ENCODE results near the gene PCDH9.

PCDH9 gene

DNA sequence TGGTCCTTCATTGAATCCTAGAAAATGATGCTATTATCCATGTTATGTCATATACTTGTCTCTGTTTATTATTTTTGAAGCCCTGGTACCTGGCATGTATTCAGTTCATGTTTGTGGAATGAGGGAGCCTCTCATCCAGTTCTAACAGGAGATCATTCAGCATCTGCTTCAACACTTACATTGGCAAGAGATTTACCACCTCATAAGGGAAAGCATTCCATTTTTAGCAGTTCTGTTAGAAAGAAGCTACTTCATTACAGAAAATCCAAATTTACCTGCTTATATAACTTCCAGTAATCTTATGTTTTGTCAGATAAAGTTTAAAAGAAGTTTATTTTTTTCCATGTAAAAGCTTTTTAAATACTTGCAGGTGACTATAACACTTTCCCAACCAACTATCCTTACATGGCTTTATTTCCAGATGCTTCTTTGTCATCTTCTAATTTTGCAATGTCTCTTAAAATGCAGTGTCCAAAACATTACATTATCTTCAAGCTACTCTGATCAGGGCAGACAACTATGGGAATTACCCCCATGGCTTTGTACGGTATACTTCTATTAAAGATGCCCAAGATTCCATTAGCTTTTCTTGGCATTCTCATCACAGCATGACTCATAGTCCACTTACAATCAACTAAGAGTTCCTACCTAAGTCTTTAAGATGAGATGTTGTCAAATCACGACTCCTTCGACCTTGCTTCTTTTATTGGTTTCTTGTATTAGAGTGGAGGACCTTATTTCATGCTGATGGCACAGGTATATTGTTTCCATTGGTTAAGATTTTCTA lies 262.1 kb downstream of the PCDH9 start:
- DNase-seq = no peak

DNA sequence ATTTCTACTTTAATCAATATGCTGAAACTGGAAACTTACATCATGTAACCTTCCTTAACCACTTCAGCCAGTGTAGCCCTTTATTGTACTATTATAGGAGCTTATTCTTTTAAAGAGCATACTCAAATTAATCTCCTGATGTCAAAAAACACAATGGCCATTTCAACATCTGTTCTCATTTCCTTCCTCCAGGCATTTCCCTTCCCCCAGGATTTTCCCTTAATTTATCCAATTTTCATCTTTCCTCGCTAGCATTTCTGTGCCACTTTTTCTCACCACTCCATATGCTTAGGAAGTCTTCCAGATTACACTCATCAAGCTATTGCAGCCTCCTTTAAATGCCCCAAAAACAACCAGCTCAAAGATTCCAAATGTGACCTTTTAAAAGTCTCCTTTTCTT lies 265.0 kb downstream of the PCDH9 start:
- no peak for DNase-seq

DNA sequence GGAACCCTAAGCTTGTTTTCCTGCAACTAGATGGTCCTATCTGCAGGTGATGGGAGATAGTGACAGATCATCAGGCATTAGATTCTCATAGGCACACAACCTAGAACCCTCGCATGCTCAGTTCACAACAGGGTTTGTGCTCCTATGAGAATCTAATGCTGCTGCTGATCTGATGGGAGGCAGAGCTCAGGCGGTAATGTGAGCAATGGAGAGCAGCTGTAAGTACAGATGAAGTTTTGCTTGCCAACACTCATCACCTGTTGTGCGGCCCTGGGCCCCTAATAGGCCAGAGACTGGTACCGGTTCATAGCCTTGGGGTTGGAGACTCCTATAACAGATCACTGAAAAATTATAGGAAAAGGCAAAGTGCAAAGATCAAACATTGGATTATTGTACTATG lies 267.2 kb downstream of the PCDH9 start:
- no peak for DNase-seq

DNA sequence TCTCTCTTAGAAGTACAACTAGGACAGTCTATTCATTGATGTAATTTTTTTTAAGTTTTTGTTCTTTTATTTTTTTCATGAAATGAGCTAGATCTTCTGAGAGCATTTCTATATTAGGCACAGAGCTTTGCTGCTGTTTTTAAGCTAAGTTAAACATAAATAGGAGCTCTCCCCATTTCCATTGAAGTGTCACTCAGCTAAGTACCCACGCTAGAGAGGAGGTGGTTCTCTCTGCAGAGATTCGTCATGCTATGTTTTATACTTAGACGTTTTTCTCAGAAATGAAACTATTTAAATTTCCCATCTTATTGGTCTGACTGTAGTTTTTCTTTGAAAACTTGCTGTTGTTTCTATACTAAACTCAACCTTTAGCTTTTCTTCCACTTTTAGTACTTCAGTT lies 271.5 kb downstream of the PCDH9 start:
- DNase-seq = no peak

DNA sequence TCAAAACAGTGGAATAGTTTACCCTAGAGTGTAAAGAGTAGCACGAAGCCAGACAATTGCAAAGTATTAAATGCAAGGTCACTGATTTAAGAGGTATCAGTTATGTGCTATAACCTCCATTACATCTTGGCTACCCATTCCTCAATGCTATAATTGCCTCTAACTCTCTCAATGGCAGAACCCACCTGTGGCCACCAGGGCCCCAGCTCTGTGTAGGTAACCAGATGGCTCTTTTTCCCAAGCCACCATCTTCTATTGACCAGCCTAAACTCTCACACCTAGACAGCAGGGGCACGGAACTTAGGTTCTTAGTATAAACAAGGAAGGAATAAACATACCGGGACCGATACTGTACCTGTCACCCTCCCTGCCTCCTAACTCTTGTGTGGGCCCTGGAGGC lies 277.6 kb downstream of the PCDH9 start:
- no peak for DNase-seq

DNA sequence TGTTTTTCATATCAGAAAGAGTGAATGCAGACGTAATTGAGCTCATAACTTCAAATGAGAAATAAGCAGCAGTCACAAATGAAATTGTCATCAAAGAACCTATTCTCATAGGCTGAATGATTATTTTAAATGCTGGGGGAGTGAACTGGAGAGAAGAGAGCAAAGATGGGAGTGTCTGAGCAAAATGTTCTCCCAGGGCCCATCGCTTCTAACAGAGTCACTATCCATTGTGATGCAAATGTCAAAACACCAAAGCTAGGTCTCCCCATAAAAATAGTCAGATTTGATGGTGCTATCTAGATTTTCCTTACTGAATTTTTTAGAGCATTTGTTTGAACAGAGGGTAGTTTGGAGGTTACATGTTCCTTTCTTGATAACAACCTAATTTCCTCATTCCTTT lies 278.7 kb downstream of the PCDH9 start:
- DNase-seq = no peak

DNA sequence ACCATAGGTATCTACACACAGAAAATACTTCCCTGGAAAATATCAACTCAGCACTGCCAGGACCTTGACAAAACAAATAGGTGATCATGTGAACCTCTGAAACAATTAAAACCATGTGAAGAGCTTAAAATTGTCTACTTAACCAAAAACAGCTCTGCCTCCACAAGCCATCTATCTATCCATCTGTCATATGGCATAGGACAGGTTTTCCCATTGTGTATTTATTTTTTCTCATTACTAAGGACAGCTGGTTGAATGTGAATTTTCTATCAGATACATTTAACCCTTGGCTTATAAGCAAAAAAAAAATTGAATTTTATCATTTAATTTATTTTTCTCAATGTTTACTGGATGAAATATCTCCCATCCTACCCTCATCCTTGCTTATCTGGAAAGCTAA lies 279.5 kb downstream of the PCDH9 start:
- DNase-seq = no peak

DNA sequence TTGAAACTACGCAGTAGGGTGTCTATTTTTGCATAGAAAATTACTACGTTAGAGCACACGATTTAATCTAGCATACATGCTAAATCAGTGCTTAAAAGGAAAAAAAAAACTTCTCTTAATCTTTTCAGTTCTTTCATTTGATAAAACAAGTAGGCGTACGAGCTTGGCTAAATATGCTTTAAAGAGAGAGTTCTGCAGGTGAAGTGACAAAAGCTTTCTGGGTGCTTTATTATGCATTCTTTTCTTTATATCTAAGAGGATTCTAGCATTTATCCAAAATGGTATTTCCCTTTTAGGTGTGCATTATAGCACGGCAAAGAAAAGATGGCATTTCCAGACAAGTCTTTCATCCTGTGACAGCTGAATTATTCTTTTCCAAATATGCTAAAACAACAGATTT lies 281.2 kb downstream of the PCDH9 start:
- DNase-seq = no peak

DNA sequence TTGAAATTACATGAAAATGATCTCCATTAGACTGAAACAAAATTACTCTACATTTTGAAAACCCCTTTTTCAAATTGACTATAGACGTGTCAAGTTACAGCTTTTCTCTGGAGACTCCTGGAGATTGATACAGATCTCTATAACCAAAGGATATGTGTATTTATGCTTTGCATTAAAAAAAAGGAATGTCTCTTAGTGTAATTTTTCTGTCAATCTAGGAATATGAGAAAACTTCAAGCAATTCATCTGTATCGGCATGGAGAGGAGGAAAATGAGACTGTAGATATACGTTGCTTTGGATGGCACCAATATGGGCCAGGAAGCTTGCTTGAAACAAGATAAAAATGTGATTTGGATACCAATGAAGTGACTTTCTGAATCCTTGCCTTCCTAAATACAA lies 286.6 kb downstream of the PCDH9 start:
- no peak for DNase-seq

DNA sequence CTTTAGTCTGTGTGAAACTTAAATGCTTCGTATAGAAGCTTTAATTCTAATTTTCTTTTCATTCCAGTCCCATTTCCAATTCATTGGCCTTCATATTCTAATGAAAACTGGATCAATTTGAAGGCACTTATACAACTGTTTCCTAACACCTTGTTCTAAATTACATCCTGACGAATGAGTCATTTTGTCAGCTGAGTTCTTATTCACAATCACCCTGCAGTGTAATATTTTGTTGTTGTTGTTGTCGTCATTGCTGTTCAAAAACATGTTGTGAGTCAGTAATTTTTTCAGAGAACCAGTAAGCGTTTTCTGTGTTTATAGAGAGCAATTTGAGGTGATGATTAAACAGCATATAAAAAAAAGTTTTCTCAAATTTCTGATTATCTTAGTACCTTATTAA lies 290.0 kb downstream of the PCDH9 start:
- DNase-seq = no peak

DNA sequence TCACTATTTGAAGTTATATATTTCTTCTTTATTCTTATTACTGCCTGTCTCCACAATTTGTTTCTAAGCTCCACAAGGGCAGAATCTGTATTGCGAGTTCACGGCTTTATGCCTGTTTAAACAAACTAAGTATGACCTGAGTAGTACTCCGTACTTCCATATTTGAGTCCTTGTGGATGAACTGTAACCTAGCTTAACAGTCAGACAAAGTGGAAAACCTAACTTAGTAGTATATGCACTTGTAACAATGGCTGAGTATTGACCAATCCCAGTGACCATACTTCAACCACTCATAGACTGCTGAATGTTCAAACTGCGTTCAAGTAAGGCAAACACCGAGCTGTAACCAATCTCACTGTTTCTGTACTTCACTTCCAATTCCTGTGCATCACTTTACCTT lies 292.7 kb downstream of the PCDH9 start:
- DNase-seq = no peak

DNA sequence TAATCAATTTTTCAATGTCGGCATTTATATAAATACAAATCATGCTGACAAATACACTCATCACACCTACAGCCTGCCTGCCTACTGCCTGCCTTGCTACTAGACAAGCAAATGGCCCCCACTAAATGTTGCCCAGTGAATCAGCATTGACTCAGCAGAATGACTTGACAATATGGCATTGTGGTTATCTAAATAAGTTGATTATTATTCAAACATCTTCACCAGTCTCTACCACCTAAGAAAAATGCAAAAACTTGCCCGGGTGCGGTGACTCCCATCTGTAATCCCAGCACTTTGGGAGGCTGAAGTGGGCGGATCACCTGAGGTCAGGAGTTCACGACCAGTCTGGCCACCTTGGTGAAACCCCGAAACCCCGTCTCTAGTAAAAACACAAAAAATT lies 296.1 kb downstream of the PCDH9 start:
- DNase-seq = no peak

DNA sequence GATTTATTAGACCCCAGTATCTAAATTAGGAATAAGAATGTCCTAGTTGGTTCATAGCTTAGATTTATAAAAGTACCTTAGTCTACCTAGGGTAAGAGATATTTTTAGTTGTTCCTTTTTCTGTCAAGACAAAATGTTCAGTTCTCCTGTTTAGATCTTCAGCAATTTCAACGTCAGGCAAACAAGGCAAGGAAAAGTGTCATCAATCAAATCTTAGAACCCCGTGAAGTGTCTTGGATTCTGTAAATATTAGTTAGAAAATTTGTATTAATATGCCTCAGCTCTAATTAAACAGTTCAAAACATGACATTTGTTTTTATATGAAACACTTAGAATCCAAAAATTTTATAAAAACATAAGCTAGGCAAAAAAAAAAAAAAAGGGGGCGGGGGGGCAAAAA lies 296.6 kb downstream of the PCDH9 start:
- DNase-seq = no peak

DNA sequence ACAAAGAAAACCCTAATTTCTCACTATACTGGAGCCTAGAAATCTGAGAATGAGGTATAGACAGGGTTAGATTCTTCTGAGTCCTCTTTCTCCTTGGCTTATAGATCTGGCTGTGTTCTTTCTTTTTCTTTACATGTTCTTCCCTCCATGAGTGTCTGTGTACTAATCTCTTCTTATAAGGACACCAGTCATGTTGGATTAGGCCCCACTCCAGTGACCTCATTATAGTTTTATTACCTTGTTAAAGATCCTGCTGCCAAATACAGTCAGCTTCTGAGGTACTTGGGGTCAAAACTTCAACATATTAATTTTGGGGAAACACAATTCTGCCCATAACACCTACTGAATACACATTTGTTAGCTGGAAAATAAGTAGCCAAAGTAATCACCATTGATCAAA lies 302.6 kb downstream of the PCDH9 start:
- DNase-seq = no peak

DNA sequence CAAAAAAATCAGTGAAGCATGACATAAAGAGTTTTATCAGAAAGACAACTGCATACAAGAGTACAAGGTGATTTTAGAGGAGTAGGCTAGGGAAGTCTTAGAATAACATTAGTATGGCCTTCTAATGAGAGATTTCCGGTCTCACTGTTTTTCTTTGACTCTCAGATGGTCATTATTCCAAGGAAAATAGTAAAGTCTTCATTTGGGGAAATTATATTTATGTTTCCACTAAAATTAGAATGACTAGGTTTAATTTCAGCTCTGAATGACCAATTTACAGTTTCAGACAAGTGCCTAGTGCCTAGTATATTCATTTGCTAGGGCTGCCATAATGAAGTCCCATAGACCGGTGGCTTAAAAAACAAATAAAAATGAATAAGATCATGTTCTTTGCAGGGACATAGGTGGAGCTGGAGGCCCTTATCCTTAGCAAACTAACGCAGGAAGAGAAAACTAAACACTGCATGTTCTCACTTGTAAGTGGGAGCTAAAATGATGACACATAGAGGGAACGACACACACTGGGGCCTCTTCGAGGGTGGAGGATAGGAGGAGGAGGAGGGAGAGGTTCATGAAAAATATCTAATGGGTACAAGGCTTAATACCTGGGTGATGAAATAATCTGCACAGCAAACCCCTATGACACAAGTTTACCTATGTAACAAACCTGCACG lies 303.1 kb downstream of the PCDH9 start:
- no peak for DNase-seq

DNA sequence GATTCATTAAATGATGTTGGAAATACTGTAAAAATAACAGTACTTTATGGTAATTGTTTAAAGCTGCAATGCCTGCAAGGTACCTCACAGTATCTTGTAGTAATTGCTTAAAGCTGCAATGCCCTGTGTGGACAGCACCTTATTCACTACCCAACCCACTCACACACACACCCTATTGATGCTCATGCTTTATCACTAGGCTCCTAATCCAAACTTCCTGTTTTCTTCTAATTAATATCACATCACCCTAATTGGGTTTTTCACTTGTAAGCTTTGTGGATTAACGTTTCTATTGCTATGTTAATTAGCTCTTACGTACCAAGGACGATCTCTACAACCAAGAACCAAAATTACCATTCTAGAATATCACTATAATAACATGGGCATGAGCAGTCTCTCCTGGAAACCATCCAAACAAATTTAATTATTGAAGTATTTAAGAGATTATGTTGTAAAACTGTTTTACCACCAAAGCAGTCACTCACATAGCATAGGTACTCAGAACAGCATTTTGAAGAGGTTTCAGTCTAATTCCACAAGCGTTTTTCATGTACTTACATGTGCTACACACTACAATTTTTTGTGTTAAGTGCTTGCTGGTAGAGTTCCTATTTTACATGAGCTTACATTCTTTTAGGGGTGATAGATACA lies 303.8 kb downstream of the PCDH9 start:
- no peak for DNase-seq

DNA sequence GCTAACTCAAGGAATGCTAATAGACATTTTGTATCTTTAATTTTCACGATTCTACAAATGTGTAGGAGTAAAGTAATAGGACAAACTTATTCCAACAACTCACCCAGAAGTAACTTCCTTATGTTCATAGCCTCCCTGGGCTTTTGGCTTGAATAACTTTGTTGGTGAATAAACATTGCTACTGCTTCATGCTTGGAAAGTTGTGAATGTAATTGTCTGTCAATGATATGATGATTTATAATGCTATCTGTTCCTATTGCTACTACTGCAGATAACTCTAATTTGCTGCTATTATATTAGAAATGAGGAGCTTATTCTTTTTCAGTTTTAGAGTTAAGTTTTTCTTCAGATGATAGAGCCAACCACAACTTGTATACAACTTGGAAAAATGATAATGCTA lies 307.7 kb downstream of the PCDH9 start:
- DNase-seq = no peak

DNA sequence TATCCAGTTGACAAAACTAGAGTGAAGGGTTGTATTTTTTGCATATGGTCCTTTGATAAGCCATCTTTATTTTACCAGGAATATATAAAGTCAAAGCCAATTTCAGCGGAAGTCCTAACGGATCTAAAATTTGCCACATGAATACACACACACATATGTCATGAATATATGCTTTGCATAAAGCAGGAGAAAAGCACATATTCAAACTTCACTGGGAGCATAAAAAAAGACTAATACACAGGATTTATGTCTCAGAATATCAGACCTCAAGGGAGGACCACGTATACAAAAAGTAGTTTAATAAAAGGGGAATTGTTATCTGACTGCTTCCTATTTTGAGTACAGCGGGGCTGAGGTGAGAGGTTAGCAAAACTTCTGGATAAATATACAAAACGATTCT lies 308.7 kb downstream of the PCDH9 start:
- no peak for DNase-seq

DNA sequence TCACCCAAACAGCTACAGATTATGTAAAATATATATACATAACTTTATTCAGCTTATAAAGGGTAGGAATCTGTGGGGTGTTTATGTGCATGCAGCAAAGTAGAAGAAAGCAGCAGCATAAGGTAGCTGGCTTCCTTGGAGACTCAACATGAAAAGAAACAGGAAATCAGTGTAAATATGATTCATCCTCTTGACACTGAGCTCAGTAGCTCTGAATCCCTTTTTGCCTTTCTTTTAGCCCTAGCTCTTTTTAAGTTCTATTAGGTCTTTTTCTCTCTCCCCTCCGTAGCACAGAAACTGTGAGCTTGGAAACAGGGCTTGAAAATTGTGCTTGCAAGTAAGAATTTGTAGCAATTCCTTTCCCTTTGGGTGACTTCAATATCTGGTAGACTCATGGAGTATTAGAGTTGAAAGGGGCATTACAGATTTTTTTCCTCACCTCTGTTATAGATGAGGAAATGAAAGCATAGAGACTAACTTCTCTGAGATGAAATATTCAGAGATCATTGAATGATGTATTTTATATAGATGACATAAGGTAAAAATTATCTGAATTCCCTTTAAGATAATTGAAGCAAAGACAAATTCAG lies 314.4 kb downstream of the PCDH9 start:
- DNase-seq = peak; percentile 36 to 37

DNA sequence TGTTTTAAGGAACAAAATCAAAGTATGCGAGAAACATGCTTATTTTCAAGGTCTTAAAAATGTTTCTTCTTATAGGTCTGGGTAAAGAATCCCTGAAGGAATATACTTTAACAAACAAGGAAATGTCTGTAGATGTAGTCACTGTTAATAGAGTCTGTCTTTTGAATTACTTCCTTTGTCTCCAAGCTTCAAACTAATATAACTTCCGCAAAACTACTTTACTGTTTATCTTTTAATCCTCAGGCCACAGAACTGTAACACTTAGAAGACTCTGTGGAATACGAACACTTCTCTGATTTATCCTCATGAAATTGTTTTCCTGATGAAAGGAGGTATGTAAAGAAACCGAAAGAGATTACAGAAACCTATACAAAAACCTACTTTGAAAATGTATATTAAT lies 316.0 kb downstream of the PCDH9 start:
- DNase-seq = peak; percentile 48 to 65

DNA sequence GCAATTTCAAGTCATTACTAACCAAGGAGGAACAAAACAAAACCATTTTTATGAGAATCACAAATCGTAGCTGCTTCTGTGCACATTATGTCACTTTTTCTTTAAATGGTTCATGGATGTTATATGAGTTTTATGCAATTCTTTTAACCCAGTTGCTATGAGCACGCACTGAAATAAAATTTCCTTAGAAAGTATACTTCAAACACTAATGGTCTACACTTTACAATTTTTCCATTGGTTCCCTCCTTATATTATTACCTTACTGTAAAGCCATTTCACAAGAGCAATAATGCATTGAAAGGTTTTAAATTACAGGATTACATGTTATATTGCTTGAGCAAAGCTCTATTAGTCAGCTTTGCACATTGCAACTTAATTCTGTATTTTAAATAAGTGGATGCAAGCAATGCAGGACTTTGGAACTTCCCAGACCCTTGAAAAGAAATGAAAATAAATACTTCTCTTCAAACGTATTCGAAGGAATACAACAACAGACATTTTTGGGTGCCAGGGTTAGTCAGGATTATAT lies 318.7 kb downstream of the PCDH9 start:
- DNase-seq = no peak

DNA sequence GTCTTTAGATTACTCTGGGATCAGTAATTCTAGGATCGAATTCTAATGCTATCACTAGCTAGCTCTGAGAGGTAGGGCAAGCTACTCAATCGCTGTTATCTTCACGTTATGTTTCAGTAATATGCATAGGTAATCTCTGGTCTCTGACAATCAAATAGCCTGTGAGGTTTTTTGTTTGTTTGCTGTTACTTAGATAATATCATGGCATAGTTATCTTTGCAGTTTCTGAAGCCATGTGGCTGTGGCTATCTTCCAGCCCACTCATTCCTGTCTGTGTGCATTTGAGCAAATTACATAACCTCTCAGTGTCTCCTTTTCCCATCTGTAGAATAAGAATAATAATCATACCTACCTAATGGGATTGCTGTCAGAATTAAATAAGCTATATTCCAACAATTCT lies 330.2 kb downstream of the PCDH9 start:
- DNase-seq = no peak

DNA sequence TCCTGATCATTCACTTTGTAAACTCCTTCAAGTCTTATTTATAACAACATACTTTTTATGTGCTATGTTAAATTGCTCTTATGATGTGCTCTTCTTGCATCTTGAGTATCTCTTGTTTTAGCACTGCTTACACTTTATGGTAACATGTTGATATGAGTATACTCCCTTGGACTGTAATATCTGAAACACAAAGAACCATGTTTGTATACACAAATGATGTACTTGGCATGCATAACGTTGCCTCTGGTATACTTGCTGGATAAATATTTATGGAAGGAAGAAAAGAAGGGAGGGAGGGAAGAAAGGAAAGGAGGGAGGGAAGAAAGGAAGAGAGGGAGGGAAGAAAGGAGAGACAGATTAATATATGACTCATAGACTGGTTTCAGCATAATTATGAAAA lies 333.2 kb downstream of the PCDH9 start:
- DNase-seq = no peak

DNA sequence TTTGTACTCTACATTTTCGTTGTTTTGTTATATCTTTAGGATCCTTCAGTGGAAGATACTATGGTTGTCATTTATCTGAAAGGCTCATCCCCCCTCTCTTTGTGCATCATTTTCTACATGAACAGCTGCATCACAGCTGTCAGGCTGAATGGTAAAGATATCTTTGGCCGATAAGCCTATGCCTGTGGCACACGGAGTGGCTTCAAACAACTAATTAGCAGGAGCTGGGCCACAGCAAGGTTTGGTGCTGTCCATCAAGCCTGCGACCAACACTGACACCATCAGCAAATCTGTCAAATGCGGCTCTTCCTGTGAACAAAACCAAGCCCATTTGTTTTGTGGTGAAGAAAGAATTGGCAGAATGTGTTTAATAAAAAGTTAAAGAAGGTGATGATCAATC lies 334.4 kb downstream of the PCDH9 start:
- DNase-seq = no peak
